Activated naive CD8-positive, alpha-beta T cell treated with anti-CD3 and anti-CD28 coated beads, Interleukin-2, amount 50 U/mL, for 24 hours (primary cell): ENCODE measurements around the gene TOB1.

Experiments
- ATAC-seq: fragments of 150-1000 bp; cut with Tn5 transposase; one replicate; pipeline ENCODE4 v1.10.0; 2021
- DNase-seq: peaks from one replicate; pipeline ENCODE4 v3.0.0; 2021
- H3K27ac Mint-ChIP-seq: one replicate; pipeline ENCODE4 v1.8.0; 2021; ENCODE audit warnings: mild to moderate bottlenecking, mixed read lengths
- H3K27me3 Mint-ChIP-seq: one replicate; pipeline ENCODE4 v1.8.0; 2021; ENCODE audit warnings: mixed read lengths
- H3K36me3 Mint-ChIP-seq: one replicate; pipeline ENCODE4 v1.8.0; 2021; ENCODE audit warnings: low read depth, mixed read lengths
- H3K4me1 Mint-ChIP-seq: one replicate; pipeline ENCODE4 v1.8.0; 2021; ENCODE audit warnings: mixed read lengths
- H3K4me3 Mint-ChIP-seq: one replicate; pipeline ENCODE4 v1.8.0; 2021; ENCODE audit warnings: mild to moderate bottlenecking, moderate library complexity, mixed read lengths
- H3K9me3 Mint-ChIP-seq: one replicate; pipeline ENCODE4 v1.8.0; 2021; ENCODE audit warnings: mixed read lengths

The TOB1 gene

DNA sequence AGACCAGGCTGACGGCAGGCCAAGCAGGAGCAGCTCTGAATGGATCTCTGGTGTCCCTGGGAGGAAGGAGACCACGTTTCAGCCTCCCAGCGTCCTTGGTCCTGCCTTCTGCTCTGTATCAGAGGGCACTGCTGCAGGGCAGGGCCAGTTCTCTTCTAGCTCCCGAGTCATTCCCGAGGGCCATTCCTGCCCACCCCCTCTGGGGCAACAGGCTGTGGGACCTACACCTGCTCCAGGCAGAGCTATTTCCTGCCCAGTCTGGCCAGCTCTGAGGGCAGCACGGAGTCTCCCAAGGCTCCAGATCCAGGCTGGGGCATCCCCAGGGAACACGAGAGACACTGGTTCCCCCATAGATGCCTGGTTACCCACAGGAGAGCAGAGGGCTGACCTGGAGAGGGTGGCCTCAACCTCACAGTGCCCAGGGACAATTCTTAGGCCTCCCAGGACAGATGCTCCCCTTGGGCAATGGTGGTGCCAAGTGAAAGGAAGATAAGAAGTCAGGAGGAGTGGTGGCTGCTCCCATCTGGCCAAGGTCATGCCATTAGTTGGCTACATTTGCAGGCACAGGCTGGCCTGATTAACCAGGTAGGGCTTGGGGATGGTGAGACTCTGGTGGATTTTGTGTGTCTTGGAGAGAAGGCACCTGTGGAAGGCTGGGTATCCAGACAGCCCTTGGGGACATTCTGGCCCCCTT, 28.7 kb downstream of the TOB1 start:
- Mint-ChIP-seq H3K27ac (no peak overlapping the region), H3K36me3 (no peaks in the 10 kb centered on the region), H3K4me3 (no peak overlapping the region), H3K4me1 (no peaks in the 10 kb centered on the region), H3K9me3 (no peaks in the 10 kb centered on the region), H3K27me3 (peaks cover 6% of the 10 kb centered on the region)
- DNase-seq, result no peak
- no peak for ATAC-seq

DNA sequence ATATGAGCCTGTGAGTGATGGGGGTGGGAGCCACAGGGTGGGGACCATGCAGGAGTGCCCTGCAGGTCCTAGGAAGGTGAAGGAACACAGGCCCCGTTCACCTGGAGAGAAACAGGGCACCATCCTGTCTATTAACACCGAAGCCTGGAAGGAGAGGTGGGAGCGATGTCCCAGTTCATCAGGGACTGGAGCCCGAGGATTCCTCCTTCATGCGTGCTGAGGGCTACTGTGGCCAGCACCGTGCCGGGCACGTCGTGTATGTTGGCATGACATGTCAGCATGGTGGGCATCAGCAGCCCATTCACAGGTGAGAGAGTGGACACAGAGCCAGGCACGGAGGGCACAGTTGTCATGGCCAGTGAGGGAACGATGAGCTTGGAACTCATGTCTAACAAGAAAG, 29.3 kb downstream of the TOB1 start:
- H3K4me1 Mint-ChIP-seq, result no peaks in the 10 kb centered on the region
- H3K9me3 Mint-ChIP-seq, result no peaks in the 10 kb centered on the region
- H3K27me3 Mint-ChIP-seq, result peaks cover 6% of the 10 kb centered on the region
- no peaks in the 10 kb centered on the region for H3K36me3 Mint-ChIP-seq
- ATAC-seq, result no peak
- H3K4me3 Mint-ChIP-seq, result no peak overlapping the region
- no peak overlapping the region for H3K27ac Mint-ChIP-seq
- DNase-seq, result no peak

DNA sequence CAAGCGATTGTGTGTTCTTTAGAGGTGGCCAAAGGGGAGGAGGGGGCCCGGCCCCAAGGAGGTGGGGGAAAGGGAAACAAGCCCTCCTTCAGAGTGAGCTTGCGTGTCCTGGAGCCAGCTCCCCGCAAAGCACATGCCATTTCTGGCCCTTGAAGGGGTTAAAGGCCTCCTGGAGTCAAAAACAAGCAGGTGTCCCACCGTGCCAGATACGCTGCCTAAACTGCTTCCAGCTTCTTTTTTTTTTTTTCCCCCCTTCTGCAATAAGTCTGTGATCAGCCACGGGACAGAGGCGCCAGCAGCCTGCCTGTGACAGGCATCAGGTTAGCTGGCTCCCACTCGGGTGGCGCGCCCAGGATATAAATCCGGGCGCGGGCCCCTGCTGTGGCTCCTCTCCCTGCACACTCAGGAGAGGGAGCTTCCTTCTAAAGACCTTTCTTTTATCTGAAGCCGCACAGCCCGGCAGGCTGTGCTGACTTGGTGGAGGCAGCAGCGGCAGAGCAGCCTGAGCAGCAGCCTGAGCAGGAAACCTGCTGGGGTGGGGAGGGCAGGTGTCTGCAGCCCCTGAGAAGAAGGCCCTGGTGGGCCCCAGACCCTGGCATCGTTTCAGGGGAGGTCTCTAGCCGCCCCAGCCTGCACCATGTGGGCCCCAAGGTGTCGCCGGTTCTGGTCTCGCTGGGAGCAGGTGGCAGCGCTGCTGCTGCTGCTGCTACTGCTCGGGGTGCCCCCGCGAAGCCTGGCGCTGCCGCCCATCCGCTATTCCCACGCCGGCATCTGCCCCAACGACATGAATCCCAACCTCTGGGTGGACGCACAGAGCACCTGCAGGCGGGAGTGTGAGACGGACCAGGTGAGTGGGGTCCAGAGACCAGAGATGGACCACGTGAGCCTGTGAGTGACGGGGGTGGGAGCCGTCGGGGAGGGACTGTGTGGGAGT, 30.6 kb downstream of the TOB1 start, which contains the start of gene WFIKKN2:
TSS of gene WFIKKN2 (plus strand) at position 286 of the 934 bp plus-strand sequence. CDS start at position 638, 352 bp downstream.
- ATAC-seq, result no peak
- no peaks in the 10 kb centered on the region for H3K9me3 Mint-ChIP-seq

DNA sequence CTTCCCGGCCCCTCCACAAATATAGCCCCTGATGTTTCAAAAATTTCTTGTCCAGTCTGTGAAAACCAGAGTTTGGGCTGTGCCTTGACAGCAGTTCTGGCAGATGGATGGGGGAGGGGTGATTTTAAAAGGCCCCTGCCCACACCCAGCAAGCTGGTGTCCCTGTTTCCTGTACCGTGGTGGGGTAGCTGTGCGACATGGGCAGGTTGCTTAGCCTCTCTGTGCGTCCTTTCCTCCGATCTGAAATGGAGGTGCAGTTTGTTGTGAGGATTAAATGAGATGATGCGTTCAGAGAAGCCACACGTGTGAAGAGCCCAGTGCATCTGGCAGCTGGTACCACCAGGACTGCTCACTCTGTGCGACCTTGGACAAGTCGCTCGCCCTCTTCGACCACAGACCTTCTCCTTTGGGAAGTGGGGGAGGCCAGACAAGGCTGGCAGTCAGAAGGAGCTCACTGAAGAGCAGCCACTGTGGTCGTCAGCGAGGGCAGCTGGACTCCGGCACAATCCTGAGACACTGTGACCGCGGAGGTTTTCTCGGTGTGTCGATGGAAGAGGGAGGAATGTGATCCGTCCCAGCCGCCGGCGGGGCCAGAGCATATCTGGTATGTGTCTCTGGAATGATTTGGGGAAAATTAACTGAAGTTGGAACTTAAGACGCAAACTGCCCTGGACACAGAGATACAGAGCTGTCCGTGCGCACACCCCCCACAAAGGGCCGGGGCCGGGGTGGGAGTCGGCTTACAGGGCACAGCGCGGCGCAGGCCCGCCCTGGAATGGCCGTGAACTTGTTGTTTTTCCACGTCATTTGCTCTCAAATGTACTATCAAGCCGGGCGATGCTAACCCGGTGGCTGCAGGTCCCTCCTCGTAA, 31.5 kb downstream of the TOB1 start:
- Mint-ChIP-seq H3K4me3 (no peak overlapping the region), H3K27ac (no peak overlapping the region), H3K4me1 (no peaks in the 10 kb centered on the region), H3K27me3 (peaks cover 6% of the 10 kb centered on the region), H3K36me3 (no peaks in the 10 kb centered on the region), H3K9me3 (no peaks in the 10 kb centered on the region)
- ATAC-seq (no peak), DNase-seq (no peak)

More for the DNA sequence above, 30.6 kb downstream of the TOB1 start, which contains the start of gene WFIKKN2:
- Mint-ChIP-seq H3K4me1 (no peaks in the 10 kb centered on the region), H3K27ac (no peak within 1 kb of the TSS), H3K36me3 (no peaks in the 10 kb centered on the region), H3K4me3 (no peak within 1 kb of the TSS), H3K27me3 (peaks cover 6% of the 10 kb centered on the region)
- no peak for DNase-seq

DNA sequence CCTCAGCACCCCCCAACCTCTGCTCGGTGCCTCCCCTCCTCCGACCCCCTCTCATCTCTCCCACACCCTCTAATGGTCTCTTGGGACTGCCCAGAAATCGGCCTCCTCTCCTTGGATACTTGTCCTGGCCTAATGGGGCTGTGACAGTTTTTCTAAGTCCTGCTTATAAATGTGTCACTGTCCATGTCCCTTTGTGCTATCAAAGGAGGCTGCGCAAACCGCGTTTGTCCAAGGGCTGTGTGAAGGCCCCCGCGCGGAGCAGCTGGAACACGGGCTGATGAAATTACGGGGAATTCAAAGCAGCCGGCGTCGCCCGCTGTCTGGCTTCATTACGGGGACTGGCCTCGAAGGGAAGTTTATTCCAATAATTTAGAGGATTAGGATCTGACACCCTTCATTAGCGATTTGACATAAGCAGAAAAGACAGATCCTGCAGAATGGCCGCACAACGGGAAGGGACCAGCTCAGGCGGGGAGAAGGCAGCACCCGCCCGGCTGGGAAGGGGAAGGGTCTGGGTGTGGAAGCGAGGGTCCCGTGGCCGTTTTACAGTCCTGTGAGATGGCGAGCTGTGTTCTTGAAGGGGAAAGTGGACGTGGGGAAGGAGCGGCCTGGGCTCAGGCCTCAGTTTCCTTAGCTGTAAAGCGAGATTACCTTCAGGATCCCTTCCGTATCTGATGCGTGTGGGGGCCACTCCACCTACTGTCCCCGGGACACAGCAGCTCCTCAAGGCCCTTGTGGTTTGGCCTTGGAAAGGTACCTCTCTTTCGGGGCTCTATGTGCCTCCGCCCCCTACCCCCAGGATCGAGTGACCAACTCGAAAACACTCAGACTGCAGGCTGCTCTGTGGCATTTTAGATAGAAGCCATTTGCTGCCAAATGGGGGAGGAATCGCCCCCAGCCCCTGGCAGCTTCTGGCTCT, 32.4 kb downstream of the TOB1 start:
- Mint-ChIP-seq H3K9me3 (no peaks in the 10 kb centered on the region), H3K36me3 (no peaks in the 10 kb centered on the region), H3K4me3 (no peak overlapping the region), H3K4me1 (no peaks in the 10 kb centered on the region), H3K27ac (no peak overlapping the region), H3K27me3 (peaks cover 7% of the 10 kb centered on the region)
- DNase-seq, result no peak
- no peak for ATAC-seq

DNA sequence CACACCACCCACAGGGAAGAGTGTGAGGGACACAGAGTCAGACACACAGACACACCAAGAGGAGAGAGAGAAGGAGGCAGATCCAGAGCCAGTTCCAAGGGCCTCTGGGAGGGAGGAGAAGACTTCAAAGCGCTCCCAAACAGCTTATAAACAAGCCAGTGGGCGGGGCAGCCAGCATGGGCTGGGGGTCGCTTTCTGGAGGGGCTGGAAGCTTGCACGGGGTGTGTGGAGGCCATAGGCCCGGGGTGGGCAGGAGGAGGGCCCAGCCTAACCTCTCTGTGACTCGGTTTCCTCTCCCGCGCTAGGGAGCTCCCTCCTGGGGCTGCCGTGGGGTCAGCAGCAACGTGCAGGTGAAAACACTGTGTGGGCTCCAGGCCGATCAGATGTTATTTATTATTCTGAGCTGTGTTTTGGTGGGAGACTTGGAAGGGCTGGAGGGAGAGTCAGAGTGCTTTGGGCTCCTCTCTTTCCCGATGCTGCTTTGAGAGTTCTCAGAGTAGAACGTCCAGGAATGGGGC, 33.2 kb downstream of the TOB1 start:
- H3K4me1 Mint-ChIP-seq, result no peaks in the 10 kb centered on the region
- H3K36me3 Mint-ChIP-seq, result no peaks in the 10 kb centered on the region
- no peak overlapping the region for H3K4me3 Mint-ChIP-seq
- ATAC-seq, result no peak
- DNase-seq, result no peak
- no peaks in the 10 kb centered on the region for H3K9me3 Mint-ChIP-seq
- H3K27ac Mint-ChIP-seq, result no peak overlapping the region
- H3K27me3 Mint-ChIP-seq, result peaks cover 7% of the 10 kb centered on the region

DNA sequence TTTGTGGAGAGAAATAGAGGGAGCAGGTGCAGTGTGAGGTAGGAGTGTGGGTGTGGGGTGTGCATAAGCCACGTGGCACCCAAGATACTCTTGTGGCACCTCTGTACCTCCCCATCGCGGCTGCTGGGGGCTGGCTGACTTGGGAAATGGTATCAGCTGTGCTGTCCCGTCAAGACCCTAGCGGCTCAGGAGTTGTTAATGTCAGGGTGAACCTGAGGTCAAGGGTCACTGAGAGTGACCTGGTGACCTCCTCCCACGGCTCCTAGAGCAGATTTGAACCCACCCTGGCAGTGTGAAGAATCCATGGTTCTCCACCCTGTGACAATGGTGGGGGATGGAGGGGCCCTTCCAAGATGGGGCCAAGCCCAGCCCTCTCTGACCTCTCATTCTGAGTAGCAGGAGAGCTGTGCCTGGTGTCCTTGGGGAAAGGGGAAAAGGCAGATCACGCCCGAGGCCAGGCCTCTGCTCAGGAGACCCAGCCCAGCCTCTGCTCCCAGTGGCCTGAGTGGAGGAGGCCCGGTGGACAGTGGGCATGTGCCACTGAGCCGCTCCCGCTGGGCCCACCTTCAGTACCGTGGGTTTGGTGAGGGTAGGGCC, 33.8 kb downstream of the TOB1 start:
- H3K9me3 Mint-ChIP-seq, result no peaks in the 10 kb centered on the region
- H3K27me3 Mint-ChIP-seq, result peaks cover 7% of the 10 kb centered on the region

DNA sequence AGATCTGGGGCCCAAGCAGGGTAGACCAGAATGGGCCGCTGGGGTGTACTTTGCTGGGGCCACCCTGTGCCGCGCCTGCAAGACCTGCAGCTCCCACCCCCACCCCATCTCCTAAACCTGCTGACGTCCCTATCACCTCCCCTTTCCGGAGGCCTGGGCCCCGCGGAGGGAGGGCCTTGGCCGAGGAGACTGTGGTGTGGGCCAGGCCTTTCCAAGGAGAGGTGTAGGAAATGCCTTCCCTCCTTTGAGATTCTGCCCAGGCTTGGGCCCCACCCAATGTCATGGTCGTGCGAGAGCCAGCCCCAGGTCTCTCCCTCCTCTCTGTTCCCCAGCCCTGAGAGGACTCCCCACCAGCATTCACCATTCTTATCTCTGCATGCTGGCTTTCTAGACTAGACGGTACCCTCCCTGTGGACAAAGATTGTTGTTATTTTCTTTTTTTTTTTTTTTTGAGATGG, 34.7 kb downstream of the TOB1 start:
- Mint-ChIP-seq H3K27ac (no peak overlapping the region), H3K4me1 (no peaks in the 10 kb centered on the region), H3K27me3 (peaks cover 7% of the 10 kb centered on the region), H3K9me3 (no peaks in the 10 kb centered on the region), H3K4me3 (no peak overlapping the region), H3K36me3 (no peaks in the 10 kb centered on the region)
- no peak for DNase-seq
- ATAC-seq, result no peak

More for the DNA sequence above, 33.8 kb downstream of the TOB1 start:
- ATAC-seq (no peak), DNase-seq (no peak)
- Mint-ChIP-seq H3K27ac (no peak overlapping the region), H3K36me3 (no peaks in the 10 kb centered on the region), H3K4me1 (no peaks in the 10 kb centered on the region), H3K4me3 (no peak overlapping the region)

DNA sequence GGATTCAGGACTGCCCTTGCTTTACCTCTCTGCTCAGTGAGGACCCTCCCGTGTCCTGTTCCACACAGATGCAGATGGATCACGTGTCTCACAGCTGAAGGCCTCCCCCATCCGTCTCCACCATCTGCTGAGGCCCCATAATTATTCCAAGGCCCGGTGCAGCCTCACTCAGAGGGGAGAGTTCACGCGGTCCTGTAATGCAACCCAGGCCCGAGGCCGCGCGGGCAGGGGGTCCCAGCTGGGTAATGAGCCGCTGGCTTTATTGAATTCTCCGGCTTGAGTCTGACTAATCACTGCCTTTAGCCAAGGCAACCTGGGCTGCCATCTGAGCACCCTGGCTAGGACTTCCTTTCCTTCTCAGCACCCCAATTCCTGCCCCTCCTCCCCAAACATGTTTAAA, 35.2 kb downstream of the TOB1 start:
- no peak for DNase-seq
- Mint-ChIP-seq H3K4me1 (no peaks in the 10 kb centered on the region), H3K9me3 (no peaks in the 10 kb centered on the region), H3K36me3 (no peaks in the 10 kb centered on the region), H3K4me3 (no peak overlapping the region), H3K27me3 (peaks cover 7% of the 10 kb centered on the region), H3K27ac (no peak overlapping the region)
- no peak for ATAC-seq

DNA sequence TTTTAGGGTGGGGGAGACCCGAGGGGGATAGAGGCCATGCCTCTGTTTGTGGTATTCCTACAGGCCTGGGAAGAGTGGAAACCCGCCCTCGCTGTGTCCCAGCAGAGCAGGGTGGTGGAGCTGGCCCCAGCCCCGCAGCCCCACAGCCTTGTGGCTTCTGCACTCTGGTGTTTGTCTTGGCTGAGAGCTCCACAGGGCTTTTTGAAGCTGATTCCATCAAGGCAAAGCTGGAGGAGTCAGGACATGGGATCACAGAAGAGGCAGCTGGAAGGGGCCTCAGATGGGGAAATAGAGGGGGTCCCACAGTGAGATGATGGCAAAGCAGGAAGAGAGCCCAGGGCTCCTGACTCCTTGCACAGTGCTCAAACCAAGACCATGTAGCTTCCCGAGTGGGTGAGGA, 35.8 kb downstream of the TOB1 start:
- Mint-ChIP-seq H3K27ac (no peak overlapping the region), H3K4me3 (no peak overlapping the region), H3K4me1 (no peaks in the 10 kb centered on the region), H3K36me3 (no peaks in the 10 kb centered on the region), H3K9me3 (no peaks in the 10 kb centered on the region), H3K27me3 (peaks cover 7% of the 10 kb centered on the region)
- no peak for ATAC-seq
- DNase-seq, result no peak

DNA sequence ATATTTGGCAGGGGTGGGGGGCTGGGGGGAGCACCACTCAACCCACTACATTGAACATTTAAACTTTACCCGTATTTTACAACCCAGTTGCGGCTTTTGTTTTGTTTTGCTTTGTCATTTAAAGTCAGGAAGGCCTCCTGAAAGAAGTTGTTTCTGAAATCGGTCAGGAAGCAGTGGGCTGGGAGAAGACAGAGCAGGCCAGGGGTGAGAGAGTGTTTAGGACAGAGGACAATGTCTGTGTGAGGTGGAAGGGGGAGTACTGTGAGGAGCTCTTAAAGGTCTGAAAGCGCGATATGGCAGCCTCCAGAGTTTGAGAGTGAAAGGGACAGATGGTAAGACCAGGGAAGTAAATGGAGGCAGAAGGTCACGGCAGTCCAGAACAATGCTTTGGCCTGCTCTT, 36.8 kb downstream of the TOB1 start:
- no peaks in the 10 kb centered on the region for H3K9me3 Mint-ChIP-seq
- no peaks in the 10 kb centered on the region for H3K36me3 Mint-ChIP-seq
- DNase-seq, result no peak
- H3K27me3 Mint-ChIP-seq, result peaks cover 2% of the 10 kb centered on the region
- H3K4me1 Mint-ChIP-seq, result no peaks in the 10 kb centered on the region
- no peak for ATAC-seq
- H3K4me3 Mint-ChIP-seq, result no peak overlapping the region
- no peak overlapping the region for H3K27ac Mint-ChIP-seq

DNA sequence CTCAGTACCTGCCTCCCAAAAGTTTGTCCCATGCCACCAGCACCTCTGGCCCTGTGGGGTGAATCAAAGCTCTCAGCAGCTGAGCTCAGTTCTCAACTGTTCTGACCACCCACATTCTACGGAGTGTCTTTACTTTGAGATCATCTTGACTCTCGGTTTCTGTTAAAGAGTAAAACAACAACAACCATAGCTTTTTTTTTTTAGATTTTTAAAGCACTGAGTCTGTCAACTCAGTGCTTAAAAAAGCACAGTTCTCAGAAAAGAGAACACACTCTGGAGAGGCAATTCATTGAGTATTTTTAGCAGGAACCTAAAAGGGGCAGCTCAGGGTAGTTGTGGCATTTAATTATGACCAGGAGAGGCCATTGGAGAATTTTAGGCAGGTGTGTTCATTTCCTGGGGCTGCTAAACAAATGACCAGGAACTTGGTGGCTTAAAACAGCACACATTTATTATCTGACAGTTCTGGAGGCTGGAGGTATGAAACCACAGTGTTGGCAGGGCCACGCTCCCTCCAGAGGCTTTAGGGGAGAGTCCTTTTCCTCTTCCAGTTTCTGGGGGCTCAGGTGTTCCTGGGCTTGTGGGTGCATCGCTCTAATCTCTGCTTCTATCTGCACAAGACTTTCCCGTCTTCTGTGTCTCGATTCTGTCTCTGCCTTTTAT, 37.5 kb downstream of the TOB1 start:
- no peak for DNase-seq
- peaks cover 2% of the 10 kb centered on the region for H3K27me3 Mint-ChIP-seq
- H3K36me3 Mint-ChIP-seq, result no peaks in the 10 kb centered on the region
- H3K9me3 Mint-ChIP-seq, result no peaks in the 10 kb centered on the region
- H3K4me3 Mint-ChIP-seq, result no peak overlapping the region
- H3K27ac Mint-ChIP-seq, result no peak overlapping the region
- H3K4me1 Mint-ChIP-seq, result no peaks in the 10 kb centered on the region
- ATAC-seq, result no peak

DNA sequence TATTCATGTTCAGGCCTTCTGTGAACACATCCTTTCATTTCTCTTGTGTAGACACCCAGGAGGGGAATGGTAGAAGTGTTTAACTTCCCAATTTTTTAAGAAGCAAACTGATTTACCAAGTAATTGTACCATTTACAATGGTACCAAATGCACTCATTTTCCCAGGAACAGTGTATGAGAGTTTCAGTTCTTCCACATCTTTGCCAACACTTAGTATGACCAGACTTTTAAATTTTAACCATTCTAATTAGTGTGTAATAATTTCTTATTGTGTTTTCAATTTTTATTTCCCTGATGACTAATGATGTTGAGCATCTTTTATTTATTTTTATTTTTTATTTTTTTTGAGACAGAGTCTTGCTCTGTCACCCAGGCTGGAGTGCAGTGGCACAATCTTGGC, 41.0 kb downstream of the TOB1 start:
- peaks cover 4% of the 10 kb centered on the region for H3K27me3 Mint-ChIP-seq
- H3K4me1 Mint-ChIP-seq, result no peaks in the 10 kb centered on the region
- ATAC-seq (no peak), DNase-seq (no peak)
- H3K27ac Mint-ChIP-seq, result no peak overlapping the region
- H3K9me3 Mint-ChIP-seq, result no peaks in the 10 kb centered on the region
- H3K36me3 Mint-ChIP-seq, result no peaks in the 10 kb centered on the region
- no peak overlapping the region for H3K4me3 Mint-ChIP-seq
